ENCODE data around the gene TRIM45.
"Not testable (repeated sequence)": the region's sequence is repeated elsewhere in the genome, so short reads cannot be mapped to it uniquely, and the experiment has no call there.

TRIM45 gene

GRCh38 chr1:117130526-117130925 is 9.0 kb upstream of the TRIM45 start:
- DNase-seq = no peak

GRCh38 chr1:117128323-117129079 is 7.0 kb upstream of the TRIM45 start:
- peak; percentile 50 for DNase-seq

- DNase-seq = no peak
These were observed 6.2 kb upstream of the TRIM45 start for GRCh38 chr1:117127795-117128194.

- no peak for DNase-seq
These were observed 3.1 kb upstream of the TRIM45 start for GRCh38 chr1:117124661-117125060.

- DNase-seq = no peak
These were observed 1.7 kb upstream of the TRIM45 start for GRCh38 chr1:117123274-117123673.

GRCh38 chr1:117122330-117123025 is 929 bp upstream of the TRIM45 start:
- no peak for DNase-seq

- no peak for DNase-seq
These were observed 568 bp downstream of the TRIM45 start for GRCh38 chr1:117120774-117121588.

- DNase-seq = not testable (repeated sequence)
These were observed 2.4 kb downstream of the TRIM45 start for GRCh38 chr1:117119144-117119543.

- no peak for DNase-seq
These were observed 3.4 kb downstream of the TRIM45 start for GRCh38 chr1:117118137-117118536.

- DNase-seq = no peak
These were observed 3.9 kb downstream of the TRIM45 start for GRCh38 chr1:117117697-117118096.

GRCh38 chr1:117116784-117117130 is 4.8 kb downstream of the TRIM45 start:
- no peak for DNase-seq

GRCh38 chr1:117116090-117116783 is 5.3 kb downstream of the TRIM45 start:
- DNase-seq = no peak

GRCh38 chr1:117114877-117115276 is 6.7 kb downstream of the TRIM45 start:
- no peak for DNase-seq

GRCh38 chr1:117113199-117113598 is 8.3 kb downstream of the TRIM45 start:
- DNase-seq = no peak

GRCh38 chr1:117112047-117112717 is 9.4 kb downstream of the TRIM45 start:
- no peak for DNase-seq

- no peak for DNase-seq
These were observed 10.8 kb downstream of the TRIM45 start for GRCh38 chr1:117110774-117111173.

GRCh38 chr1:117107364-117107763 is 14.2 kb downstream of the TRIM45 start:
- DNase-seq = no peak

GRCh38 chr1:117106478-117106877 is 15.1 kb downstream of the TRIM45 start:
- DNase-seq = no peak

- no peak for DNase-seq
These were observed 15.8 kb downstream of the TRIM45 start for GRCh38 chr1:117105722-117106121.

- DNase-seq = no peak
These were observed 16.6 kb downstream of the TRIM45 start for GRCh38 chr1:117104986-117105385.

- not testable (repeated sequence) for DNase-seq
These were observed 19.7 kb downstream of the TRIM45 start for GRCh38 chr1:117101858-117102257.

GRCh38 chr1:117101334-117101733 is 20.2 kb downstream of the TRIM45 start:
- DNase-seq = no peak
